PFSK-1 (cell line): ENCODE data around the gene AKT2.

Source experiments
- POLR2AphosphoS5 ChIP-seq: IDR thresholded peaks from 2 replicates; pipeline ENCODE4 v1.6.1; 2012; ENCODE audit warnings: low read depth, mild to moderate bottlenecking, control low read depth, low read length, moderate library complexity
- TAF1 ChIP-seq: IDR thresholded peaks from 2 replicates; pipeline ENCODE4 v1.6.1; 2012; ENCODE audit warnings: low read length, control low read depth, borderline replicate concordance; ENCODE audit not compliant: insufficient read depth
- TF ChIP-seq, protein P1 (sequence below), 2 experiments: IDR thresholded peaks; 2 replicates each; pipeline versions ENCODE4 v1.6.1 to v1.8.0; 2011 to 2012; ENCODE audit warnings: low read depth in 2 of 2, low read length in 2 of 2, control low read depth in 1 of 2, inconsistent platforms in 1 of 2, mild to moderate bottlenecking in 1 of 2, moderate library complexity in 1 of 2; ENCODE audit not compliant: insufficient read depth in 1 of 2

- TF ChIP-seq POLR2AphosphoS5 (no peak), TAF1 (0 out of 2 replicates have a peak, but pooled peaks have one; percentile 57)
- TF ChIP-seq, protein P1, sequence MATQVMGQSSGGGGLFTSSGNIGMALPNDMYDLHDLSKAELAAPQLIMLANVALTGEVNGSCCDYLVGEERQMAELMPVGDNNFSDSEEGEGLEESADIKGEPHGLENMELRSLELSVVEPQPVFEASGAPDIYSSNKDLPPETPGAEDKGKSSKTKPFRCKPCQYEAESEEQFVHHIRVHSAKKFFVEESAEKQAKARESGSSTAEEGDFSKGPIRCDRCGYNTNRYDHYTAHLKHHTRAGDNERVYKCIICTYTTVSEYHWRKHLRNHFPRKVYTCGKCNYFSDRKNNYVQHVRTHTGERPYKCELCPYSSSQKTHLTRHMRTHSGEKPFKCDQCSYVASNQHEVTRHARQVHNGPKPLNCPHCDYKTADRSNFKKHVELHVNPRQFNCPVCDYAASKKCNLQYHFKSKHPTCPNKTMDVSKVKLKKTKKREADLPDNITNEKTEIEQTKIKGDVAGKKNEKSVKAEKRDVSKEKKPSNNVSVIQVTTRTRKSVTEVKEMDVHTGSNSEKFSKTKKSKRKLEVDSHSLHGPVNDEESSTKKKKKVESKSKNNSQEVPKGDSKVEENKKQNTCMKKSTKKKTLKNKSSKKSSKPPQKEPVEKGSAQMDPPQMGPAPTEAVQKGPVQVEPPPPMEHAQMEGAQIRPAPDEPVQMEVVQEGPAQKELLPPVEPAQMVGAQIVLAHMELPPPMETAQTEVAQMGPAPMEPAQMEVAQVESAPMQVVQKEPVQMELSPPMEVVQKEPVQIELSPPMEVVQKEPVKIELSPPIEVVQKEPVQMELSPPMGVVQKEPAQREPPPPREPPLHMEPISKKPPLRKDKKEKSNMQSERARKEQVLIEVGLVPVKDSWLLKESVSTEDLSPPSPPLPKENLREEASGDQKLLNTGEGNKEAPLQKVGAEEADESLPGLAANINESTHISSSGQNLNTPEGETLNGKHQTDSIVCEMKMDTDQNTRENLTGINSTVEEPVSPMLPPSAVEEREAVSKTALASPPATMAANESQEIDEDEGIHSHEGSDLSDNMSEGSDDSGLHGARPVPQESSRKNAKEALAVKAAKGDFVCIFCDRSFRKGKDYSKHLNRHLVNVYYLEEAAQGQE (IDR thresholded peaks at IDR 0.05; ENCODE audit: insufficient read depth in 1 of 2, low read depth in 2 of 2, low read length in 2 of 2), result no peak
These were observed 449 bp upstream of the AKT2 start for GRCh38 chr19:40285353-40286234.
